GM18951 (cell line): Measurements from ENCODE around the gene HTRA2.

Experiments
- POLR2A ChIP-seq: IDR thresholded peaks from 4 replicates; pipeline ENCODE4 v1.6.1; 2011; ENCODE audit warnings: mild to moderate bottlenecking; ENCODE audit not compliant: insufficient read length, insufficient read depth; ENCODE audit errors: extremely low read depth
- in situ Hi-C: fragments of 300-500 bp; cut with MboI; formaldehyde crosslinking; loops from one replicate; pipeline ENCODE4 v1.12.0; 2022; ENCODE audit warnings: low sequenced_read_pairs, mixed read lengths, inconsistent platforms; ENCODE audit not compliant: unreplicated experiment

HTRA2 gene

GRCh38 chr2:74504591-74504990 is 25.1 kb upstream of the HTRA2 start:
- in situ Hi-C loops = no loop called here
- no peak for TF ChIP-seq POLR2A

- in situ Hi-C loops = no loop called here
- no peak for TF ChIP-seq POLR2A
These were observed 24.1 kb upstream of the HTRA2 start for GRCh38 chr2:74505448-74506246.

DNA sequence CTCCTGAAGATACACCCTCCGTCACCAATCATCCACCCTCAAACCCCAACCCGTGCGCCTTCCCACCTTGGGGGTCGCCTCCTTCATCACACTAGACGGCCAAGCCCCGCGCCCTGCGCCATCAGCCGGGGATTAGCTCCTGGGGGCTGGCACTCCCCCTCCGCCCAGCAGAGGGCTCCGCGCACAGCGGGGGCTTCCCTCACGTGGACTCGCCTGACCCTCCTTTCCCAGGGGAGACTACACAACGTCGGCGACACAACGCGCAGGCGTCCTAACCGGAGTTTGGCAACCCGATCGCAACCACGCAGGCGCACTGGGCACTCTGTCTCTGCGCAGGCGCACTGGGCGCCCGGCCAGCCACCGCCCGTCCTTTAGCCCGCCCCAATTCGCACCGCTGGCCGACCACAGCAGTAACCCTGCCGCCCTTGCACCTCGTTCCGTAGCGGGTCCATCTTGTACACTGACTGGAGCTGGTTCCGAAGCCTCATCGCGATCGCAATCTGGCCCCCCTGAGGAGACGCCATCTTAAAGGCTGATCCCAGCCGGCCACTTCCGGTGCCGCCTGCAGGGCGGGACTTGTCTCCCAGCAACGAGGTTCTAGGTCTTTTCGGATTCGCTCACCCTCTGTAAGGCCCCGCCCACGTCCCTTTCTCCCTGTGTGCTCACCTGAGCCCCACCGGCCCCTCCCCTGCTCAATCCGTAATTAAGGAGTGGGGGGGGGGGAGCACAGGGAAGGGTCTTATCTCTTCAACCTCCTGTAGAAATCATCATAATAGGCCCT is 22.4 kb upstream of the HTRA2 start, which contains the start of gene PCGF1:
PCGF1 (minus strand) TSS at position 551 of the 781 bp plus-strand sequence; CDS start at position 524, 27 bp downstream.
- in situ Hi-C loops = no loop called here
- TF ChIP-seq POLR2A = peak; percentile 83

DNA sequence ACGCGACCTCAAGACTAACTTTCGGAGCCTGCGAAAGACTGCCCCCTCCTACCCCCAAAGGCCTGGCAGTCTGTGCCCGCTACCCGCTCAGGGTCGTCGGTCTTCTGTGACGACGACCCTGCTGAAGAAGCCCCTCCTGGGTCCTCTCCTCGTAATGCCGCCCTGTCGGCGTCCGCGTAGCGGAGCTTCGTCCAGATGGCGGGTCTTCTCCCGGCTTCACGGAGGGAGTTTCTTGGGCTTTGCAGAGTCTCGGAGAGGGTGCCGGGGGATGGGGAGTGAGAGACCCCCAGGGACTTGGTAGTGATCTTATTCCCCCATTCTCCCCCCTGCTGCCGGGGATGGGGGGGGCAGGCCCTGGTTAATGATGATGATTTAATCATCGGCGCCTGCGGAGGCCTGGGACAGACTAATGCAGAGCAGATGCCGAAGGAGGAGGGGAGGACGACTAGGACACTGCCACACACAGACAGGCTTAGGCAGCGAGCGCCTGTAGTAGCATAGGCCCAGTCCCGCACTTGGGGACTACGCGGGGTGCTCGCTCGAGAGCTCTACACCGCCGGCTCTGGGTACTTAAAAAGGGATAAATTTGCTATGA is 21.7 kb upstream of the HTRA2 start:
- TF ChIP-seq POLR2A = no peak
- in situ Hi-C loops = no loop called here

- in situ Hi-C loops = no loop called here
- TF ChIP-seq POLR2A = no peak
These were observed 19.5 kb upstream of the HTRA2 start for GRCh38 chr2:74510272-74510671.

GRCh38 chr2:74511104-74511989 is 18.4 kb upstream of the HTRA2 start:
- TF ChIP-seq POLR2A = no peak
- in situ Hi-C loops = no loop called here

GRCh38 chr2:74512744-74513604 is 16.8 kb upstream of the HTRA2 start:
- in situ Hi-C loops = no loop called here

DNA sequence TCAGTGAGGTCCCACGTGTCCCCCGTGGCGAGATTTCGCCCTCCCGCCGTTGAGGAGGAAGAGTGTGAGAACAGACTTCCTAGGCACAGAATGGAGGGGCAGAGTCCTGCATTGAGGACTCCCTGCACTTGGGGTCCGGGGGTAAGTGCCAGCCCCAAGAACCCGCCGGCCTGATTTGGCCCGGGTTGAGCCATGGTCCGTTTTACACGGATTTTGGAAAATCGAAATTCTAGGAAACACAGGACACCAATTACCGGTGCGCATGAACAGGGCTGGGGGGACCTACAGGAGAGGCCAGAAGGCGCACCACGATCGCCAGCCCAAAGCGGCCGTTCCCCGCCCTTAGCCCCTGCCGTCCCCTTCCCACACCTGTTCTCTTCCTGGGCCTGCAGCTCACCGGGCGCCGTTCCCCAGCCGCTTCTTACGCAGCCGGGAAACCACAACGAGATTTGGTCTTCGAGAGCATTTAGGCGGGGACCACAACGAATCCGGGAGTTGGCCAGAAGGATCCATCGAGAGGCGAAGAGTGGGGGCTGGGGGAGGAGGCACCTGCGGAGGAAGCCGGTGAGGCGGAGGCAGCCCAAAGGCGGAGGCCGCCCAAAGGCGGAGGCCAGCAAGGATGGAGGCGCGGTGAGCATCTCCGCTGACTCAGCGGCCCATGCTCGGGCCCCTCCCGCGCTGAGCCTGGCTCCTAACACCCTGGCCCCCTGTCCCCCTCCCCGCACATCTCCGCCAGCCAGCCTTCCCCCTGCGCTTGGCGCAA is 15.9 kb upstream of the HTRA2 start:
- TF ChIP-seq POLR2A = no peak
- in situ Hi-C loops = no loop called here

More at GRCh38 chr2:74512744-74513604, 16.8 kb upstream of the HTRA2 start:
- no peak for TF ChIP-seq POLR2A

DNA sequence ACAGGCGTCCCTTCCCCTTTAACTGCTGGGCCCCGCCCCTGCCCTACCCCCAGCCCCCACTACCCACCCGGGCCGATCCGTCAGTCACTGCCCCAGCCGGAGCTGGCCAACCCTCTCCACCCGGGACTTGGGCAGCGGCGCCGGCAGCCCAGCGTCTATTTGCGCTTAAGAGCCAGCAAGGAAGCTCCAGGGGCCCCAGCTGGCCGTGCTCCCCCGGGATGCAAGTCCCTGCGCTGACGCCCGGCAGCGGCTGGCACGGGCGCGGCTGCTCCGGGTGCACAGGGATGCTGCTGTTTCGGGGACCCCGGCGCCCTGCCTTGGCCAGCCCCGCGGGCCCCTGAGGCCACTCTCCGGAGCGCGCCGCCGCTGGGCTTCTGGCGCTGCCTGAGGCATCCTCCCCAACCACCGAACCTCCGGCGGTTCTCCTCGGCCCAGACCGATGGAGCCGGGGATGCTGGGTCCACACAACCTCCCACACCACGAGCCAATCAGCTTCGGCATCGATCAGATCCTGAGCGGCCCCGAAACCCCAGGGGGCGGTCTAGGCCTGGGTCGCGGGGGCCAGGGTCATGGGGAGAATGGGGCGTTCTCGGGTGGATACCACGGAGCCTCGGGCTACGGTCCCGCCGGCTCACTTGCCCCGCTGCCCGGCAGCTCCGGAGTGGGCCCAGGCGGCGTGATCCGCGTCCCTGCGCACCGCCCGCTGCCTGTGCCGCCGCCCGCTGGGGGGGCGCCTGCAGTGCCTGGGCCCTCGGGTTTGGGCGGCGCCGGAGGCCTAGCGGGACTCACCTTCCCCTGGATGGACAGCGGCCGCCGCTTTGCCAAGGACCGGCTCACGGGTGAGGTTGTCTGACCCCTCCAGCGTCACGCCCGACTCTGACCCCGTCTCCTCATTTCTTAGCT is 15.1 kb upstream of the HTRA2 start, which contains the start of gene TLX2:
TLX2 (plus strand) TSS at position 83 of the 903 bp plus-strand sequence; CDS start at position 440, 357 bp downstream.
- TF ChIP-seq POLR2A = no peak
- in situ Hi-C loops = no loop called here

DNA sequence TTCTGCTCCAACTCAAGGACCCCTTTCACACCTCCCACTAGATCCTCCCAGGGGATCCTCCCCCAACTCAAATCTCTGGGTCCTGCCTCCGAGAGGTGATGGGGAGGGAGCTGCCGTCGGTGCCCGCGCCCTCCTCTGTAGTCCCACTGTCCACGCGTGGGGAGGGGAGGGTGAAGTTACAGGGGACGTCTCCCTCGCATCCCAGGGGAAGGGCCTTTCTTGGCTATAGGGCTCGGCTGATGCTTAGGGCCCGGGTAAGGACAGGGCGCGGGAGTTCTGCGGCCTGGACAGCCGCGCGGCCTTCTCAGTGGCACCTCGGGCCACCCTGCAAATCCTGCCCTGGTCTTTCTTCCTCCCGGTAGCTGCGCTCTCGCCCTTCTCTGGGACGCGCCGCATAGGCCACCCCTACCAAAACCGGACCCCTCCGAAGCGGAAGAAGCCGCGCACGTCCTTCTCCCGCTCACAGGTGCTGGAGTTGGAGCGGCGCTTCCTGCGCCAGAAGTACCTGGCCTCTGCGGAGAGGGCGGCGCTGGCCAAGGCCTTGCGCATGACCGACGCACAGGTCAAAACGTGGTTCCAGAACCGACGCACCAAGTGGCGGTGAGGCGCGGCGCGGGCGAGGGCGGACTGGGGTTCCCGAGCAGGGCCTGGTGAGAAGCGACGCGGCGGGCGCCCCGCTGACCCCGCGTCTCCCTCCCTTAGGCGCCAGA is 14.3 kb upstream of the HTRA2 start:
- no peak for TF ChIP-seq POLR2A
- in situ Hi-C loops = no loop called here
